ENCODE measurements around the gene CNTN4. TPM values are rescaled to one million over a fixed set of nuclear protein-coding genes. Genes with fewer than 3 reads are reported as not detected.

Gene CNTN4
- total RNA-seq, 2 donors from 2014 or later, result 48.3 to 66.5 TPM

- intact Hi-C loops (cut with DNase I), result no loop called here
- DNase-seq (ENCODE audit: low spot score), result no peak
Observed at GRCh38 chr3:2544212-2544611, 445.5 kb downstream of the CNTN4 start.

DNA sequence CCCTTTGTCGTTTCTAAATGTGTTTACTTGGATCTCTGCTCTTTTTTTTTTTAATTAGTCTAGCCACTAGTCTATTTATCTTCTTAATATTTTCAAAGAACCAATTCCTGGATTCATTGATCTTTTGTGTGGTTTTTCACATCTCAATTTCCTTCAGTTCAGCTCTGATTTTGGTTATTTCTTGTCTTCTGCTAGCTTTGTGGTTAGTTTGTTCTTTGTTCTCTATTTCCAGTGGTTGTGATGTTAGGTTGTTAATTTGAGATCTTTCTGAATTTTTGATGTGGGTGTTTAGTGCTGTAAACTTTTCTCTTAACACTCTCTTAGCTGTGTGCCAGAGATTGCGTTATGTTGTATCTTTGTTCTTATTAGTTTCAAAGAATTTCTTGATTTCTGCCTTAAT is 446.1 kb downstream of the CNTN4 start:
- intact Hi-C loops (cut with DNase I), result no loop called here
- DNase-seq (ENCODE audit: low spot score), result no peak

GRCh38 chr3:2547049-2547448 is 448.4 kb downstream of the CNTN4 start:
- DNase-seq (ENCODE audit: low spot score), result no peak
- intact Hi-C loops (cut with DNase I), result no loop called here

- intact Hi-C loops (cut with DNase I), result no loop called here
- no peak for DNase-seq (ENCODE audit: low spot score)
Observed at GRCh38 chr3:2554656-2555055, 456.0 kb downstream of the CNTN4 start.

DNA sequence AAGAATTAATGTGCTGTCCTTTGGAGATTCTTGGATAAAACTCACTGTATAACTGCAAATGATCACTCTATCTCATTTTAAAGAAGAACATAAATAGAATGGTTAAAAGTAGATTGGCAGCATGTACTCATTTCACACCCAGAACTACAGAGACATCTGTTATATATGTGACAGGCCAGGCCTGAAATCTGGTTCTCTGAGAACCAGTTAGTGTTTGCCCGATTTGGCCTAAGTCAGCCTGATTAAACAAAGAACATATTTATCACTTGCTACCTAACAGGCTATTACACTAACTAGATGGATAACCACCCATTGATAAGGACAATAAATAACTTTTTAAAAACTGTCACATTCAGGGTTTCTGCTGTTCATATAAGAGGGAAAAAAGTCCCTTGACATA is 460.1 kb downstream of the CNTN4 start:
- no peak for DNase-seq (ENCODE audit: low spot score)
- intact Hi-C loops (cut with DNase I), result no loop called here

- intact Hi-C loops (cut with DNase I), result no loop called here
- no peak for DNase-seq (ENCODE audit: low spot score)
Observed at GRCh38 chr3:2567451-2567850, 468.8 kb downstream of the CNTN4 start.

DNA sequence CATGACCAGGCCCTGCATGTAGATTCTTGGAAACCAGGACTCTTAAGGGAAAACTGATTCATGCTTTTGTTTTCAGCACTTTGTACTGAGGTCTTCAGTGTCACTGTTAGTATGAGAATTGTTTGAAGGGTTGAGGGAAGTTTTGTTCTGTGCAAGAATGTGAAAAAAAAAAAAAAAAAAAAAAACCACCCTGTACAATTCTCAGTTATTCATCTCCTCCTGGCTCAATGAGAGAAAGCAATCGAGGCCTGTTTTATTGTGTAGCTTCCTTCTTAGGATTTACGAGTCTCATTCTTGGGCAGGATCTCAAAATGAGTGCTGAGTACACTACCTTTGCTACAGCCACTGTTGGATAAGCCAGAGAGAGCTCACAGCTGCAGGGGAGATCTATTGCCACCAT is 469.5 kb downstream of the CNTN4 start:
- no peak for DNase-seq (ENCODE audit: low spot score)
- intact Hi-C loops (cut with DNase I), result no loop called here

DNA sequence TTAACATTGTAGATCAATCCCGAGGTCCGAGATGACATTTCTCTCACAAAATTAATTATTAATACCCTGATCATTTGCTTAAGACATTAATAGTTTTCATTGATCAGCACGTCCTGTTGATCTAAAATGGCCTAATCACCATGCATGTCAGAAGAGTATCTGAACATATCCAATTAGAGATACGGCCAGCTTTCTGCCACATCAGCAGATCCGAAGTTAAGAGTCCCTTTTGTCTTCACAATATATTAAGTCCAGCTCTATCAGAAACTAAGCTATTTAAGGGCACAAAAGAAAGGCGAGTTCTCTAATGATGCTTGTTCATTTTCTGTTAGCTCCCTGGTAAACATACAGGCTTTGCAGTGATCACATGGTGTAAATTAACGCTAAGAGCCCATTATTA is 470.3 kb downstream of the CNTN4 start:
- intact Hi-C loops (cut with DNase I), result no loop called here
- DNase-seq (ENCODE audit: low spot score), result no peak

DNA sequence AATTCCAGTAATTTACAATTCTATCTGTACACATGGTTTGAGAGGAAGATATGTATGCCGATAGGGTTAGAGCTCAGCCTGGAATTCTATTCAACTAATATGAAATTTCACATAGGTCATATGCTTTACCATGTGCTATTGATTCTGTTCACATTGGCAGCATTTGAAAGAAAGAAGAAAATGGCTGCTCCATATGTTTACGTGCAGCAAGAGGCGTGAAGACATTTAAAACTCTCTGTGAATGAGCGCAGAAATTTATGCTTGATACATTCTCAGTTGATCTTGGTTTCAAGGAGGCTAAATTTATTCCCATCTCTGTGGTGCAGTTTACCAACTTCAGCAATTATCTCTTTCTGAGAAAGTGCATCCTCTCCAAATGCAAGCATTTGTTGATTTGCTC is 478.9 kb downstream of the CNTN4 start:
- intact Hi-C loops (cut with DNase I), result no loop called here

GRCh38 chr3:2578560-2578959 is 479.9 kb downstream of the CNTN4 start:
- intact Hi-C loops (cut with DNase I), result no loop called here
- DNase-seq (ENCODE audit: low spot score), result no peak

More for the DNA sequence above, 478.9 kb downstream of the CNTN4 start:
- DNase-seq (ENCODE audit: low spot score), result no peak

DNA sequence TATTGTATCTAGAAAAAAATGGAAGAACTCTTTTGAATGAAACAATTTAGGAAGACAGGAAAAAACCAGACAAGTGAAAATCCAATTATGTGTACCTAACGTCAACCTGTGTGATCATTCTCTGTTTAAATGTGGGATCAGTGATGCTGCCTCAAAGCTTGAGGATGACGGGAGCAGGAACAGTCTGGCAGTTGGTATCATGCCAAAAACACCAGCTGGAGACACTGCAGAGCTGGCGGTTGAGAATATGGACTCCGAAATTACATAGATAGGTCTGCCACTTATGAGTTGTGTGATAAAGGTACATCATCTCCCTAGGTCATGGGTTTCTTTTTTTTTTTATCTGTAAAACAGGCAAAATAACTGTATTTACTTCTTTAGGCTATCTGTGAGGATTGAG is 480.5 kb downstream of the CNTN4 start:
- intact Hi-C loops (cut with DNase I), result no loop called here
- DNase-seq (ENCODE audit: low spot score), result no peak

GRCh38 chr3:2583046-2583445 is 484.4 kb downstream of the CNTN4 start:
- intact Hi-C loops (cut with DNase I), result no loop called here
- no peak for DNase-seq (ENCODE audit: low spot score)

DNA sequence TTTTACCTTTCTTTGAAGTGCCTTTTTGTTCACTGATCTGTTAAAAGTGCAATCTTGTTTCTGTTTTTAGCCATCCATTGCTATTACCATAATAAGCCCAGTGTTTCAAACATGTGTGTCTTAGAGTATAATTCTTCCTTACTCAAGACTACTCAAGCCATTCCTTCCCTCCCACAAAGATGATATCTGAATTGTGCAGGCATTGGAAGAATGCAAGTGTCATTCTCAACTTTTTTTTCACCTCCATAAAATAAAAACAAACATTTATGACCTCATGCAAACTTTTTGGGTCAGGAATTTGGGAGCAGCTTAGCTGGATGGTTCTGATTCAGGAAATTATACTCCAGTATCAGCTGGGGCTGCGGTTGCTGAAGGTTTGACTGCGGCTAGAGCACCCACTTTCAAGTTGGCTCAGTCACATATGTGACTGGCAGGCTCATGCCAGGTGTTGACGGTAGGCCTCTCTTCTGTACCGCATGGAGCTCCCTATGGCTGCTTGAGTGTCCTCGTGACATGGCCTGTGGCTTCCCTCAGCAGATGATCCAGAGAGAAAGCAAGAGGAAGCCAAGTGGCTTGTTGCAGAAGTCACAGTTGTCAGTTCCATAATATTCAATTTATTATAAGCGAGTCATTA is 490.8 kb downstream of the CNTN4 start:
- intact Hi-C loops (cut with DNase I), result no loop called here
- no peak for DNase-seq (ENCODE audit: low spot score)

DNA sequence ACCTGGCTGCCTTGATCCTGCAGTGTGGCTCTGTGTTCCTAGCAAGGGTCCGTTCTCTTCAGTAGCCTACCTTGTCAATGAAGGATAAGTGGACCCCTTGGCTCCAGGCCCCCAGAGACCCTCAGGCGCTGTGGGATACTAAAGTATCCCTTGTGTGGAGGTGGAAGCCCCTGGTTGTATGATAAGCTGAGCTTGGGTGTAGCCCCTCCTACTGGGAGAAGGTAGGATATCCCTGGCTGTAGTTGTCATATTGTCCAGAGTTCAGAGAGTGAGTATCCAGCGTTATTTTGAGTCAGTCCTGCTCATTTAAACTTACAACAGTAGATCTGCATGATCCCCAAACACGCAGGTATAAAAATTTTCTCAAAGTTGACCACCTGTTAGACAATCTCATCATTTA is 496.8 kb downstream of the CNTN4 start:
- DNase-seq (ENCODE audit: low spot score), result no peak
- intact Hi-C loops (cut with DNase I), result no loop called here

DNA sequence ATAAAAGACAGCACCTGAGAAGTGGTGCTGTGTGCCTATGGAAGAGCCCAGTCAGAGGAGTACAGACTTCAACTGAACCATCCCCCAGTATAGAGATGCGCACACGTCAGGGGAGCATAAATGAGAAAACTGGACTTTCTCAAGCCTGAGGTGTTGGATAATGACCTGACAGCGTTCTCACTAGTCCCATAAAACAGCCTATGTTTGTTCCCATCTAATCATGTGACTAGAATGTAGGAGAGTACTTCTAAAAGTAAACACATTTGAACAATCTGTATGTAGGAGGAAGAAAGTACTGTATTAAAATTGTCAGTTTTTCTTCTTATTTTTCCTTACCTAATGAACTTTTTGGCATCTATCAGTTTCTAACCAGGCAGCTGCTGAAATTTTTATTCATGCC is 498.9 kb downstream of the CNTN4 start:
- intact Hi-C loops (cut with DNase I), result no loop called here
- DNase-seq (ENCODE audit: low spot score), result no peak

DNA sequence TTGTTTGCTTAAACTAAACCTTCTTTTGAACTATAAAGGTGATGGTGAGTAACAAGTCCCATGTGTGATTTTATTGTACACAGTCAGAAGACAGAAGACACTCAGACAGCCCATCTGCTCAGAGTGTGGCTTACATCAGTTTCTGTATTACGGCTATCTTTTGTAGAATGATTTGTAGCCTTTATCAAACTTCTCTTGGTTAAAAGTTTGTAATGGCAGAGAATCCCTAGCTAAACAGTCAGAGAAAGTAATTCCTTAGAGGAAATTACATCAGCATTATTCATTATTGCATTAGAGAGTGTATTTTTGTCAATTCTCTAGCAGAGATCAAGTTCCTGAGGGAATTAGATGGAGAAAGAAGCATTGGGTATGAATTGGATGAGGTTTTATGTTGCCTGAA is 500.8 kb downstream of the CNTN4 start:
- DNase-seq (ENCODE audit: low spot score), result no peak
- intact Hi-C loops (cut with DNase I), result no loop called here

GRCh38 chr3:2603692-2604289 is 505.1 kb downstream of the CNTN4 start:
- intact Hi-C loops (cut with DNase I), result no loop called here
- no peak for DNase-seq (ENCODE audit: low spot score)

- intact Hi-C loops (cut with DNase I), result no loop called here
- DNase-seq (ENCODE audit: low spot score), result no peak
Observed at GRCh38 chr3:2614578-2614977, 515.9 kb downstream of the CNTN4 start.

DNA sequence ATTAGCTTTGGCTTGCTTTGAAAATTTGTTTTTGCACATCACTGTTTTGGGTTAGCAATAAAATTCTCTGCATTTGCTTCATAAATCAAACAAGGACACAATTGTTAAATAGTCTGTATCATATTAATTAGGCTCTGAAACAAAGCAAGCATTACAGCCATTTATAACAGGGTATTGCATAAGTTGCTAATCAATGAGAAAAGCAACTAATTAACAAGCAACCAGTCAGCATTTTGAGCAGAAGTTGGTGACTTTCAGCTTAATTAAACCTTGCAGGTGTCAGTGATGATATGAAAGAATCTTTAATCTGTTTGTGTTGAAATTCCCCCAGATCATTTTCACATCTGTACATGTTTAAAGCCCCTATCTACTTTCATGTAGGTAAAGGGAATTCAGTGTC is 516.4 kb downstream of the CNTN4 start:
- DNase-seq (ENCODE audit: low spot score), result no peak
- intact Hi-C loops (cut with DNase I), result no loop called here

DNA sequence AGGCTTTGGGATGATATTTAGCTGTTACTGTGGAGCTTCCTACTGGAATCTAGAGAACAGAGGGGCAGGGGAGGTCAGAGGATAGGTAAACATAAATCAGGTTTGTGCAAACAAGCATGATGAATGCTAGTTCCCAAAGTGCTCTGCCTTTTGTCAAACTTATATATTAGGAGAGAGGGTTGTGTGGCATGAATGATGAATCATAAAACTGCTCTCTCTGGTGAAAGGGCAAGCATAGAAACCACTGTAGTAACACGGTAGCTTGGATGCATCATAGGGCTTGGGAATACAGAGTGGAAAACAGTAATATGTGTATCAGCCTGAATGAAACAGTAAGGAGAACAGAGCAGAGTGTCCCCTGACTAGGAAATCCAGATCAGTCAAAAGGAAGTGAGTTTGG is 524.8 kb downstream of the CNTN4 start:
- no peak for DNase-seq (ENCODE audit: low spot score)
- intact Hi-C loops (cut with DNase I), result no loop called here

DNA sequence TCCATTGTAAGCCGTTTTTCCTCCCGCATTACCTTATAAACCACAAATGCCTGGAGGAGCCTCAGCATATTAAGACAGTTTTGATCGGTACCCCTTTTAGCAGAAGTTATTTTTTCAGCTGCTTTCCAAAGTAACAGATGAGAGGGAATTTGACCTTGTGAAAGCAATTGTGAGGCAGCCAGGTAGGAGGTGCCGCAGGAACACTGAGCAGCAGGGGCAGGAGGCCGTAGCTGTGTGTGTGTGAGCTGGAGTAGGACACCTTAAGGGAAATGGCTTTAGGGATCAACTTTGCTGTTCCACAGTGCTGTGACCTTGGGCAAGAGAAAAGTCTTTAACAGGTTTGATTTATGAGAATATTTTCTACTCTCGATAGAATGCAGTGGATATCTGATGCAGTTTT is 529.5 kb downstream of the CNTN4 start:
- DNase-seq (ENCODE audit: low spot score), result no peak
- intact Hi-C loops (cut with DNase I), result no loop called here

DNA sequence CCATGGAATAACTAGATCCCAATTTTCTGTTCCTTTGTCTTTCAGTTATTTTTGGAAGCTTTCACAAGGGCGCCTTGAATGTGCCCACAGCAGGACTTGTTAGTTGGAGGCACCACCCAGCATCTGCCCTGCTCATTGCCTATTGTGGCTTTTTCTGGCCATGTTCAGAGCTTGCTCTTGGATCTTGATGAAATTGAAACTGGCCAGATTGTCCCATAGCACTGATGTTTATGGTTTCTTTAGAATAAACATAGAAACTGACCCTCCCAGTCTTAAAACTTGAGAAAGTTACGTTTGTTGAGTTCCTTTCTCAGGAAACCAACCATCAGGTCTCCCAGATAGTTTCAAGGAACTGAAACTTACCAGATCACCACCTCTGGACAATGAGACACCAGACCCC is 536.8 kb downstream of the CNTN4 start:
- intact Hi-C loops (cut with DNase I), result no loop called here
- DNase-seq (ENCODE audit: low spot score), result no peak

Data from posterior vena cava (tissue), 2 donors.